Measurements from ENCODE around the gene GPC4.

GRCh38 chrX:133373386-133374079, 41.8 kb downstream of the GPC4 start:
- TF ChIP-seq CTCF (conservative IDR thresholded peaks at IDR 0.05 in 1 of 2, IDR thresholded peaks at IDR 0.05 in 1 of 2; ENCODE audit: extremely low read depth in 1 of 2, insufficient read depth in 1 of 2, low read depth in 1 of 2, low read length in 2 of 2) (no peak), EZH2 (IDR thresholded peaks at IDR 0.05; ENCODE audit: borderline replicate concordance, low read length) (no peak)
